Measurements from ENCODE around the gene GNAL.

GNAL gene

GRCh38 chr18:11862468-11863137 is 173.5 kb downstream of the GNAL start:
- no peak for FAIRE-seq

DNA sequence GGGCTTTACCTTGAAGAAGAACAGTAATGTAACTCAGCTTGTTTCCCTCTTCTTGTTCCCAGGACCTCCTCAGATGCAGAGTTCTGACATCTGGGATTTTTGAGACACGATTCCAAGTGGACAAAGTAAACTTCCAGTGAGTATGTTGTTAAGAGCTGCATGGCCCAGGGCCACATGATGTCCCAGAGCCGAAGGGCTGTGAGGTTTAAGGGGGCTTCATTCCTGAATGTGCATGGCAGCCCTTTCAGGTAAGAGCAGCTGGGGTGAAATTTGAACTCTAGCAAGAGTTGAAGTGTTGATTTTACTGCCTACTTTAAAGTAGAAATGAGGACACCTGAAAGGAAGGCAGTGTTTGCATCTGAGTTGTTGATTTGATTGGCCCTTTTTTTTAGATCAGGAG is 175.4 kb downstream of the GNAL start:
- FAIRE-seq (no peak), DNase-seq (ENCODE audit: extremely low spot score, insufficient read length, low read depth) (no peak)

More at GRCh38 chr18:11862468-11863137, 173.5 kb downstream of the GNAL start:
- no peak for DNase-seq (ENCODE audit: extremely low spot score, insufficient read length, low read depth)

DNA sequence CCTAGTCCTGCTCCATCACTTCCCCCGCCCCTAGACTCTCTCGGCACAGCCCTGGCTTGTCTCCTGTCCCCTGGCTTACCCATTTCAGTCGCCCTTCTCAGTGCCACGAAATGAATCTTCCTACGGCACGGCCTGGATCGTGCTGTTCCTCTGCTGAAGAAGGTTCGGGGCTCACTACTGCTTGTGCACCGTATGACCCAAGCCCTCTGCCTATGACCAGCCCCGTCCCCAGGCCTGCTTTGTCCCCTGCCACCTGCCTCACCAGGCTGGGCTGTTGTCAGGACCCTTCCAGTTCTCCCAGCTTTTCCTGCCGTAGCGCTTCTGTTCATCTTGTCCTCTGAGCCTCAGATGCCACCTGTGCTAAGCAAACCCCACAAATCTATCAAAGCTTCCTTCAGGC is 176.0 kb downstream of the GNAL start:
- FAIRE-seq = no peak
- no peak for DNase-seq (ENCODE audit: extremely low spot score, insufficient read length, low read depth)

- DNase-seq (ENCODE audit: extremely low spot score, insufficient read length, low read depth) = no peak
- no peak for FAIRE-seq
These were observed 177.3 kb downstream of the GNAL start for GRCh38 chr18:11866329-11866728.

GRCh38 chr18:11866764-11867163 is 177.7 kb downstream of the GNAL start:
- DNase-seq (ENCODE audit: extremely low spot score, insufficient read length, low read depth) (no peak), FAIRE-seq (no peak)

DNA sequence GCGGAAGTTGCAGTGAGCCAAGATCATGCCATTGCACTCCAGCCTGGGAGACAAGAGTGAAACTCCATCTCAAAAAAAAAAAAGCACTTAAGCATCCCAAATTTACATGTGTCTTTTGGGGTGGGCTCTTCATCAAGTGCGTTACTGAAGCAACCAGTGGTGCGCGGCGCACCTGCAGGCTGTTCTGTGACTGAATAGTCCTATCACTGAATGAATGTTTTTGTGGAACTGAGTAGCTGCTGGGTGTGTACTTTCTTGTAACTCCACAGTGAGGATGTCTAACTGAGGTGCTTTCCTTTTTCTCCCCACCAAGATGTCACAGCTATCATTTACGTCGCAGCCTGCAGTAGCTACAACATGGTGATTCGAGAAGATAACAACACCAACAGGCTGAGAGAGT is 179.2 kb downstream of the GNAL start:
- no peak for DNase-seq (ENCODE audit: extremely low spot score, insufficient read length, low read depth)
- FAIRE-seq = no peak

GRCh38 chr18:11871501-11871900 is 182.4 kb downstream of the GNAL start:
- no peak for DNase-seq (ENCODE audit: extremely low spot score, insufficient read length, low read depth)
- peak; percentile 68 for FAIRE-seq

- no peak for DNase-seq (ENCODE audit: extremely low spot score, insufficient read length, low read depth)
- peak; percentile 47 for FAIRE-seq
These were observed 183.5 kb downstream of the GNAL start for GRCh38 chr18:11872479-11873136.

DNA sequence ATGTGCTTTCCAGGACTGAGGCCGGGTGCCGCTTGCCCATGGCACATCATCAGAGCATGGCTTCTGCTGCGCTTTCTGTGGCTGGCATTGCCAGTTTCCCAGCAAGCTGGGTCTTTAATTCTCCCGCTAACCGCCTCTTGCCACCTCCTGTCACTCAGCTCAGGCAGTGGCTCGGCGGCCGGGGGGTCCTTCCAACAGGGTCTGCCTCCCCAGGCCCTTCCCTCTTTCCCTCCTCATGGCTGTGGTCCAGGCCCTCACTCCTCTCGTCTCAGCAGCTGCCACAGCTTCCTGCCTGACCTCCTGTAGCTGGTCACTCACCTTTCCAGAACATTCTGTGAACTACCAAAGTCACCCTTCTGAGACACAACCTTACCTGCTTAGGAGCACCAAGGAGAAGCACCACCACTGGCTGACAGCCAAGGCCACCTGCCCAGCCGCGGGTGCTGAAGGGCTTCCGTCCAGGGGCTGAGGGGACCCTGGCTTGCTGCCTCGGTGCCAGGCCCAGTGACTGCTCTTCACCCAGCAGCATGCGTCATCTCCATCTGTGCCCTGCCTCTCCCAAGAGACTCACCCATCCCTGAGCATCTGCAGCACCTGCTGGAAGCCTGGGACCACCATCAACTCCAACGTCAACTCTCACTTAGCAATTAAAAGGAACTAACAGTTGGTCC is 184.7 kb downstream of the GNAL start:
- FAIRE-seq (no peak), DNase-seq (ENCODE audit: extremely low spot score, insufficient read length, low read depth) (no peak)

DNA sequence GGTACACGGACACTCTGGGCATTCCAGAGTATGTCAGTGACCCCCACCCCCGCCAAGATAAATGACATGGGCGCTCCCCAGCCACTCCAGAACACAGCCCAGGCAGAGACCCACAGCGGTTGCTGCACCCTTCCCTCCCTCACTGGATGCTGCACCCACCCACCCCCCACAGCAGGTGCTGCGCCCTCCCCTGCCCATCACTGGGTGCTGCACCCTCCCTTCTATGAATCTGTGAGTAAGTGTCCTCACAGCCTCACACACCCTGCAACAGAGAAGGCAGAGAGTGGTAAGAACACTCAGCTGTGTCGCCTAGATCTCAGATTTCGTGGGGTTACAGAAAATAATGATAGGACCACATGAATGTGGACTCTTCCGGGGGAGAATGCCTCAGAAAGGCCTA is 185.6 kb downstream of the GNAL start:
- no peak for FAIRE-seq
- no peak for DNase-seq (ENCODE audit: extremely low spot score, insufficient read length, low read depth)

- FAIRE-seq (no peak), DNase-seq (ENCODE audit: extremely low spot score, insufficient read length, low read depth) (no peak)
These were observed 188.6 kb downstream of the GNAL start for GRCh38 chr18:11877497-11878135.

DNA sequence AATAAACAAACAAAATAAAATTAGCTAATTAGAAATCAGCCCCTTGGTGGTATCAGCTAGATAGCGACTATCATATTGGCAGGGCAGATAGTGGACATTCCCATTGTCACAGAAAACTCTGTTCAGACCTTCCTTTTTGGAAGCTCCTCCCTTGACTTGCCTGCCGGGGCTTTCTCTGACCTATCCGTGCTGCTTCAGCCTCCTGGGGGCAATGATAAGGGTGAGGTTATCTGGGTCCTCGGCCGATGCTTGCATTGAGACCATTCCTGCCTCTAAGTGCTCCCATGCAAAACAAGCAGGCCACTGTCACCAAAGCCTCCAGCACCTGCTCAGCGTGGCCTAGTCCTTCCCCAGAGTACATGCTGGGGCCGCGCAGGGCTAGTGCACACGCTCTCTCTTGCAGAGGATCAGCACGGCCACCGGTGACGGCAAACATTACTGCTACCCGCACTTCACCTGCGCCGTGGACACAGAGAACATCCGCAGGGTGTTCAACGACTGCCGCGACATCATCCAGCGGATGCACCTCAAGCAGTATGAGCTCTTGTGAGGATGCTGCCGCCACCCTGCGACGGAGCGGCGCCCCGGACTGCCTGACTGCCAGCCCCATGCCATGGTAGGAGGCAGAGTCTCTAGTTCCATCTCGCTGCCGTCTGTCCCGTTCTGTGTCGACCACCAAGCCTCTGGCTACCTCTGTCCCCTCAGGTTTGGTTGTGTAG is 191.7 kb downstream of the GNAL start:
- FAIRE-seq (no peak), DNase-seq (ENCODE audit: extremely low spot score, insufficient read length, low read depth) (no peak)

DNA sequence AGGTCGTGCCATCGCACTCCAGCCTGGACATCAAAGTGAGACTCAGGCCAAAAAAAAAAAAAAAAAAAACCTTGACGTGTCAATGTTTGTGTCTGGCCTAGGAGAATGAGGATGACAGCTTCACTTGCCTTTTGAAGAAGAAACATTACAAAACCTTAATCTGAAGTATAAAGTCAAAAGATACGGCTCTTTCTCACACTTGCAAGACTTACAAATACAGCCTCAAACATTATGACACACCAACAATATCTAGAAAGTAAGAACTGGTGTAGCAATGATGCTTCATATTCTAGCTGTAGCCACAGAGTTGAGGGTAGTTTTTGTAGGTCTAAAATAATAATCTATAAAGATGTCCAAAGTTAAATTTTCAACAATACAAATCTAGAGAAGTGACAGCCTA is 193.6 kb downstream of the GNAL start:
- DNase-seq (ENCODE audit: extremely low spot score, insufficient read length, low read depth) = no peak
- FAIRE-seq = no peak

DNA sequence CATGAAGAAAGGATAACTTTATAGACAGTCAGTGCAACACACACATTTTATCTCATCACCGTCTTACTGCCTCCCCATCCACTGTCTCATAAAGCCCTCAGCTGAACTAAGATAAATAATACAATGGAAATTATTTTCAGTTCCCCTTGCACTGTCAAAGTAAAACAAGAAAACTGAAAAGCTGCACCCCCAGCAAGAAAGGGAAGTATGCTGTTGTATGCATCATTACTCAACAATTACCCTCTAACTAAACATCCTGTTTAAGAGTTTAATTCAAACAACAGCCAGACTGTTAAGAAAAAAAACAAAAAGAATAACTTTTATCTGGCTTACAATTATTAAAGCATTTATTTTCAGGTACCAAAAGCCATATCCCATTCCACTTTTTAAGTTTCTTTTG is 194.1 kb downstream of the GNAL start:
- FAIRE-seq = peak; percentile 44
- peak; percentile 25 for DNase-seq (ENCODE audit: extremely low spot score, insufficient read length, low read depth)

GRCh38 chr18:11884396-11885030 is 195.4 kb downstream of the GNAL start:
- FAIRE-seq (no peak), DNase-seq (ENCODE audit: extremely low spot score, insufficient read length, low read depth) (no peak)

DNA sequence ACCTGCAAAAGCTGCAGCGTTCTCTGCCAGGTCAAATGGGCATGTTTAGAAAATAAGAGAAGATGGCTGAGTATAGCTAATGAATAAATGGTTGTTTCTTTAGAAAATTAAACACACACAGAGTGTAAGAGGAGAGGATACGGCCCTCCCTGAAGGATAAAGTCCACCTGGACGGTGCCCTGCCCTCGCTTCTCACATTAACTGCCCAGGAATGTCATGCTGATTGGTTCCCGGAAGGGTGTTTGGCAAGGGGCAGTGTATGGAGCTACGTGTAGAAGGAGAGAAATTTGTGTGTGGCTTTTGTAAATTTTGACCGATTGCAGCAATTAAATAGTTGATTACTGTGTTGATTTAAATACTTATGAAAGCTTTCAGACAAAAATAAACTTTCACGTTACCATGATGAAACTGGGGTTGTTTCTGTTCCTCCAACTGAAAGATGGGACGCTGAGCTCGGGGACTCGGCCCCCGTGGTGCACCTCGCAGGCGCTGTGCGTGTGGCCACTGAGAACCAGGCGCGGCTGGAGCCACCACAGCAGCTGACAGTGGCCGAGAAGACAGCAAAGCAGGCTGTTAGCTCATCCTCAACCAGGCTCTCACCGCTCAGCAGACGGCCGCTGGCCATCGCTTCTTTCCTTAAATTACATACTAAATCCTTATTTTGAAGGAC is 196.3 kb downstream of the GNAL start:
- DNase-seq (ENCODE audit: extremely low spot score, insufficient read length, low read depth) (no peak), FAIRE-seq (no peak)

- FAIRE-seq = no peak
These were observed 197.6 kb downstream of the GNAL start for GRCh38 chr18:11886577-11887110.

GRCh38 chr18:11887328-11888128 is 198.5 kb downstream of the GNAL start:
- DNase-seq (ENCODE audit: extremely low spot score, insufficient read length, low read depth) (no peak), FAIRE-seq (no peak)

More at GRCh38 chr18:11886577-11887110, 197.6 kb downstream of the GNAL start:
- no peak for DNase-seq (ENCODE audit: extremely low spot score, insufficient read length, low read depth)

Measured in GM18507 (cell line).